GM21515 (cell line): ENCODE results near the gene PPM1N.

ENCODE experiments used
- ATAC-seq: cut with Tn5 transposase; IDR thresholded peaks from one replicate; pipeline ENCODE4 v1.9.1; 2021; ENCODE audit not compliant: unreplicated experiment

The PPM1N gene

GRCh38 chr19:45469945-45470761 is 28.1 kb upstream of the PPM1N start:
- no peak for ATAC-seq

DNA sequence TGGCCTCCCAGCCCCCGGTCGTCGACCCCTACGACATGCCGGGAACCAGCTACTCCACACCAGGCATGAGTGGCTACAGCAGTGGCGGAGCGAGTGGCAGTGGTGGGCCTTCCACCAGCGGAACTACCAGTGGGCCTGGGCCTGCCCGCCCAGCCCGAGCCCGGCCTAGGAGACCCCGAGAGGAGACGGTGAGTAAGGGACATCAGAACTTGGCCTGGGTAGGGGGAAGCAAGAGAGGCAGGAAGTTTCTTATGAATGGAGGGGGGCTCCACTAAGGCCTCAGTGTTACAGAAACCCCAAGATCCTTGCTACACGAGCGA is 27.5 kb upstream of the PPM1N start:
- no peak for ATAC-seq

- ATAC-seq = no peak
Observed at GRCh38 chr19:45471111-45471930, 26.9 kb upstream of the PPM1N start.

GRCh38 chr19:45471931-45472562 is 26.2 kb upstream of the PPM1N start:
- ATAC-seq = no peak

DNA sequence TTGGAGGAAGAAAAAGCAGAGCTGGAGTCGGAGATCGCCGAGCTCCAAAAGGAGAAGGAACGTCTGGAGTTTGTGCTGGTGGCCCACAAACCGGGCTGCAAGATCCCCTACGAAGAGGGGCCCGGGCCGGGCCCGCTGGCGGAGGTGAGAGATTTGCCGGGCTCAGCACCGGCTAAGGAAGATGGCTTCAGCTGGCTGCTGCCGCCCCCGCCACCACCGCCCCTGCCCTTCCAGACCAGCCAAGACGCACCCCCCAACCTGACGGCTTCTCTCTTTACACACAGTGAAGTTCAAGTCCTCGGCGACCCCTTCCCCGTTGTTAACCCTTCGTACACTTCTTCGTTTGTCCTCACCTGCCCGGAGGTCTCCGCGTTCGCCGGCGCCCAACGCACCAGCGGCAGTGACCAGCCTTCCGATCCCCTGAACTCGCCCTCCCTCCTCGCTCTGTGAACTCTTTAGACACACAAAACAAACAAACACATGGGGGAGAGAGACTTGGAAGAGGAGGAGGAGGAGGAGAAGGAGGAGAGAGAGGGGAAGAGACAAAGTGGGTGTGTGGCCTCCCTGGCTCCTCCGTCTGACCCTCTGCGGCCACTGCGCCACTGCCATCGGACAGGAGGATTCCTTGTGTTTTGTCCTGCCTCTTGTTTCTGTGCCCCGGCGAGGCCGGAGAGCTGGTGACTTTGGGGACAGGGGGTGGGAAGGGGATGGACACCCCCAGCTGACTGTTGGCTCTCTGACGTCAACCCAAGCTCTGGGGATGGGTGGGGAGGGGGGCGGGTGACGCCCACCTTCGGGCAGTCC is 25.5 kb upstream of the PPM1N start:
- no peak for ATAC-seq

GRCh38 chr19:45473367-45473681 is 24.9 kb upstream of the PPM1N start:
- no peak for ATAC-seq

DNA sequence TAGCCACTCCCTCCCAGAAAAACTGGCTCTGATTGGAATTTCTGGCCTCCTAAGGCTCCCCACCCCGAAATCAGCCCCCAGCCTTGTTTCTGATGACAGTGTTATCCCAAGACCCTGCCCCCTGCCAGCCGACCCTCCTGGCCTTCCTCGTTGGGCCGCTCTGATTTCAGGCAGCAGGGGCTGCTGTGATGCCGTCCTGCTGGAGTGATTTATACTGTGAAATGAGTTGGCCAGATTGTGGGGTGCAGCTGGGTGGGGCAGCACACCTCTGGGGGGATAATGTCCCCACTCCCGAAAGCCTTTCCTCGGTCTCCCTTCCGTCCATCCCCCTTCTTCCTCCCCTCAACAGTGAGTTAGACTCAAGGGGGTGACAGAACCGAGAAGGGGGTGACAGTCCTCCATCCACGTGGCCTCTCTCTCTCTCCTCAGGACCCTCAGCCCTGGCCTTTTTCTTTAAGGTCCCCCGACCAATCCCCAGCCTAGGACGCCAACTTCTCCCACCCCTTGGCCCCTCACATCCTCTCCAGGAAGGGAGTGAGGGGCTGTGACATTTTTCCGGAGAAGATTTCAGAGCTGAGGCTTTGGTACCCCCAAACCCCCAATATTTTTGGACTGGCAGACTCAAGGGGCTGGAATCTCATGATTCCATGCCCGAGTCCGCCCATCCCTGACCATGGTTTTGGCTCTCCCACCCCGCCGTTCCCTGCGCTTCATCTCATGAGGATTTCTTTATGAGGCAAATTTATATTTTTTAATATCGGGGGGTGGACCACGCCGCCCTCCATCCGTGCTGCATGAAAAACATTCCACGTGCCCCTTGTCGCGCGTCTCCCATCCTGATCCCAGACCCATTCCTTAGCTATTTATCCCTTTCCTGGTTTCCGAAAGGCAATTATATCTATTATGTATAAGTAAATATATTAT is 24.3 kb upstream of the PPM1N start:
- ATAC-seq = no peak

- no peak for ATAC-seq
Observed at GRCh38 chr19:45474606-45475521, 23.4 kb upstream of the PPM1N start.

GRCh38 chr19:45475537-45476291 is 22.5 kb upstream of the PPM1N start:
- ATAC-seq = no peak

DNA sequence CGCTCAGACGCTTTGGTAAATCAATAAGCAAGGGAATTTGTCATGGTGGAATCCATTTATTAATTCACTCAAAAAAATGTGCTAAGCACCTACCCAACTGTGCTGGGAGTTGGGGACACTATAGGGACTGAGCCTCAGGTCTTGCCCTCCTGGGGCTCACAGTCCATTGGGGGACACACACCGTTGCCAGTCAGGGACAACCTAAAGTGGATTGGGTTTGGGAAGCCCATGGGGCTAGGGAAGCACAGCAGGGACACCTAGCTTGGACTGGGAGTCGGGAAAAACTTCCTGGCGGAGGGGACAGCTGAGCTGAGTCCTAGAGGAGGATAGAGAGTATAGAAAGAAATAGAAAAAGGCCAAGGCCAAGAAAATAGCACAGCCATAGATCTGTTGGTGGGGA is 21.9 kb upstream of the PPM1N start:
- ATAC-seq = no peak

GRCh38 chr19:45477186-45477585 is 21.1 kb upstream of the PPM1N start:
- no peak for ATAC-seq

GRCh38 chr19:45477713-45478453 is 20.4 kb upstream of the PPM1N start:
- ATAC-seq = no peak

DNA sequence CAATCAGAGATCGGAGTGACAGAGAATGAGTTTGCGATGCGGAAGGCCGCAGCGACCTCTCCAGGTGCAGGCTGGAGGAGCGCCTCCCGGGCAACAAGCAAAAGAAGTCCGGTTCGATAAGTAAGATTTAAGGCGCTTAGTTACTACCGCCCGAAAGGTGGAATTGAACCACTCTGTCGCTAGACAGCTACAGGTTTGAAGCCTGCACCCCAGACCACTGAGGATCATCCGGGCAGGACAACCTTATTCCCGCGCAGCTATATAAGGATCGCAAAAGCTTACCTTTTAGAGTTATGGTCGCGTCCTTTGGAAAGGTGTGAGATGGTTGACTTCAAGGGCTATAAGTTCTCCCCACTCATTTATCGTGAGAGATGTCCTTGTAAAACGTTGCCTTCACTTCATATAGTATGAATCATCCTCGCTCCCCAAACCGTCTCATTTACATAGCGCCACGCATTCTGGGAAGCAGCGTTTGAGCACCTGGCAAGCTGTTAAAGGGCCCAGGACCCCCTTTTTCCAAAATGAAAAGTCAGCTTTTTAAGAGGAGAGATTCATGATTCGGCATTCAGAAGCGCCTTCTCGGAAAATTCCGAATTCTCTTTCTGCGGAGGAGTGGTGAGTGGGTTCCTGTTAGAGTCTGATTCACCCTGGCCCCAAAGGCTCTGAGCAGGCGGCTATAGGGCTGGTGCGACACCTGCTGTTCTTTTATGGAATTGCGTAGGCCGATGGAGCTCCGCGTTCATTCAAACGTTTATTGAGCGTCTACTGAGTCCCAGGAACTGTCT is 19.6 kb upstream of the PPM1N start:
- ATAC-seq = peak; percentile 66

GRCh38 chr19:45483033-45483432 is 15.2 kb upstream of the PPM1N start:
- no peak for ATAC-seq

- no peak for ATAC-seq
Observed at GRCh38 chr19:45484273-45484945, 13.8 kb upstream of the PPM1N start.

DNA sequence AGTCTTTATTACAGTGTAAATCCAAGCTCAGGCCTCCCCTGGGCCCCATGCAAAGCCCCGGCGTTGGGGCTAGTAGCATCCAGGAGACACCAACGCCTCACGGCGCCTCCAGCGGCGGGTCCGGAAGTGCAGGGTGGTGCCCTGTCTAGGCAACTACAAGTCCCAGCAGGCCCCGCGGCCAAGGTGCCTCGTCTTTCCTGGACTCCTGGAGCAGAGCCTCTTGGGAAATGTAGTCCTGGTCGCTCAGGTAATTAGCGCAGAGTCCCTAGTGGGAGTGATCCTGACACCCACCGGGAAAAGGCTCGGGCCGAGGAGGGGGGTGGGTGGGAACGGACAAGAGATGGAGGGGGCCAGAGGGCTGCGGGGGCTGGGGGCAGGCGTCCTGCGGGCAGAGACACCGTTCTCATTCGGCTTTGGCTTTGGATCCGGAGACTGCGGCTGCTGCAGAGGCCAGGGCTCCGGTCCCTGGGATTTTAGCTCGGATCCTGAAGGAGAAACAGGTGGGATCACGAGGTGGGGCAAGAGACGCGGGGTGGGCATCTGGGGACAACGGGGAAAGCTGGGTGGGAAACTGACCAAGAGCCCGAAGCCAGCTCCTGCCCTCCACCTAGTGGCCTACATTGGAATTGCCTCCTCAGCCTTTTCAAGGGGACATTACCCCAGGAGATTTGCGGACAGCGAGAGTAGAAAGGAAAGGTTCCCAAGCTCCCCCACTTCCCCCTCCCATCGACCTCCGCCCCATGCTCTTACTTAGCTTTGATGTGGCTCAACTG is 12.8 kb upstream of the PPM1N start:
- peak; percentile 89 for ATAC-seq
